Measurements from ENCODE around the gene RYR3. TPM values are rescaled to one million over a fixed set of nuclear protein-coding genes. Genes with fewer than 3 reads are reported as not detected.

Gene RYR3
- total RNA-seq, 1 experiment from 2014 or later = 0.66 TPM

DNA sequence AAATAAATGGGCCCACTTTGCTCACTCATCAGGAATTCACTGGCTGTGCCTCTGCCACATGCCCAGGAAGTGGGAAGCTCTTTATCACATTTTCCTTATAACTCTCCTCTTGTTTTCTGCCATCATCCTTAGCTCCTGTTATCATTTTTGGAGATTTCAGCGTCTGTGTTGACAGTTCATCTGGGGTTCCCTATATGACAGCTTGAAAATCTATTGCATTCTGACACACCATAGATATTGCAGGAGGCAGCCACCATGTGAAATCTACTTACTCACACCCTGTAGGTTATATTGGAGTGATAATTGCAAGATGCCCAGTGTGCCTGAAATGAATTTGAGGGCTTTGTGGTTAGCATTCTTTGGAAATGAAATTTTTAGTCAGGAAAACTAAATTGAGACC is 132.9 kb downstream of the RYR3 start:
- no peaks in the 10 kb centered on the region for H3K4me1 Mint-ChIP-seq (ENCODE audit: low read depth, unreplicated experiment)
- no peaks in the 10 kb centered on the region for H3K4me1 ChIP-seq
- no peaks in the 10 kb centered on the region for H3K36me3 Mint-ChIP-seq (ENCODE audit: insufficient read depth, unreplicated experiment)
- H3K9me3 Mint-ChIP-seq (ENCODE audit: unreplicated experiment) = no peaks in the 10 kb centered on the region
- no TSS peak for BruUV-seq (replicated peaks)
- DNase-seq = no peak
- intact Hi-C loops (cut with micrococcal nuclease; ENCODE audit: unreplicated experiment) = no loop called here
- CTCF ChIA-PET = no interaction called here
- H3K36me3 ChIP-seq (ENCODE audit: control insufficient read depth, insufficient read depth, low read length) = no peaks in the 10 kb centered on the region
- no peak overlapping the region for H3K4me3 Mint-ChIP-seq (ENCODE audit: unreplicated experiment)
- peaks cover 14% of the 10 kb centered on the region for H3K27me3 Mint-ChIP-seq (ENCODE audit: insufficient read depth, unreplicated experiment)
- H3K4me3 ChIP-seq (ENCODE audit: low read depth, low read length) = no peak overlapping the region
- H3K9me3 ChIP-seq = no peaks in the 10 kb centered on the region
- H3K27me3 ChIP-seq (replicated peaks; ENCODE audit: control insufficient read depth, insufficient read depth, low read length) = no peaks in the 10 kb centered on the region; the same call in 1 of the 2 replicates
- TF ChIP-seq CTCF (IDR thresholded peaks at IDR 0.05; ENCODE audit: insufficient read depth in 1 of 2, low read depth in 1 of 2, low read length in 1 of 2, severe bottlenecking in 1 of 2, unreplicated experiment in 1 of 2) = no peak
- no peak overlapping the region for H3K27ac Mint-ChIP-seq (ENCODE audit: unreplicated experiment)
- POLR2A ChIA-PET = no interaction called here

- ChIA-PET POLR2A (no interaction called here), CTCF (no interaction called here)
- H3K27me3 ChIP-seq (replicated peaks; ENCODE audit: control insufficient read depth, insufficient read depth, low read length) = no peaks in the 10 kb centered on the region; the same call in 1 of the 2 replicates
These were observed 135.2 kb downstream of the RYR3 start for GRCh38 chr15:33445984-33446383.

GRCh38 chr15:33448151-33448550 is 137.4 kb downstream of the RYR3 start:
- Histone ChIP-seq H3K4me1 (no peaks in the 10 kb centered on the region), H3K9me3 (no peaks in the 10 kb centered on the region), H3K4me3 (ENCODE audit: low read depth, low read length) (no peak overlapping the region), H3K27me3 (replicated peaks; ENCODE audit: control insufficient read depth, insufficient read depth, low read length) (no peaks in the 10 kb centered on the region; the same call in 1 of the 2 replicates), H3K36me3 (ENCODE audit: control insufficient read depth, insufficient read depth, low read length) (no peaks in the 10 kb centered on the region)
- Mint-ChIP-seq H3K27me3 (ENCODE audit: insufficient read depth, unreplicated experiment) (peaks cover 14% of the 10 kb centered on the region), H3K27ac (ENCODE audit: unreplicated experiment) (no peak overlapping the region), H3K9me3 (ENCODE audit: unreplicated experiment) (no peaks in the 10 kb centered on the region), H3K4me3 (ENCODE audit: unreplicated experiment) (no peak overlapping the region), H3K36me3 (ENCODE audit: insufficient read depth, unreplicated experiment) (no peaks in the 10 kb centered on the region), H3K4me1 (ENCODE audit: low read depth, unreplicated experiment) (no peaks in the 10 kb centered on the region)
- intact Hi-C loops (cut with micrococcal nuclease; ENCODE audit: unreplicated experiment) = no loop called here
- CTCF ChIA-PET = no interaction called here
- BruUV-seq (replicated peaks) = no TSS peak
- no peak for DNase-seq
- TF ChIP-seq CTCF (IDR thresholded peaks at IDR 0.05; ENCODE audit: insufficient read depth in 1 of 2, low read depth in 1 of 2, low read length in 1 of 2, severe bottlenecking in 1 of 2, unreplicated experiment in 1 of 2) = no peak
- POLR2A ChIA-PET = no interaction called here

More at GRCh38 chr15:33445984-33446383, 135.2 kb downstream of the RYR3 start:
- Mint-ChIP-seq H3K9me3 (ENCODE audit: unreplicated experiment) (no peaks in the 10 kb centered on the region), H3K36me3 (ENCODE audit: insufficient read depth, unreplicated experiment) (no peaks in the 10 kb centered on the region), H3K4me1 (ENCODE audit: low read depth, unreplicated experiment) (no peaks in the 10 kb centered on the region), H3K4me3 (ENCODE audit: unreplicated experiment) (no peak overlapping the region), H3K27me3 (ENCODE audit: insufficient read depth, unreplicated experiment) (peaks cover 14% of the 10 kb centered on the region), H3K27ac (ENCODE audit: unreplicated experiment) (no peak overlapping the region)
- H3K4me1 ChIP-seq = no peaks in the 10 kb centered on the region
- H3K4me3 ChIP-seq (ENCODE audit: low read depth, low read length) = no peak overlapping the region
- H3K36me3 ChIP-seq (ENCODE audit: control insufficient read depth, insufficient read depth, low read length) = no peaks in the 10 kb centered on the region
- intact Hi-C loops (cut with micrococcal nuclease; ENCODE audit: unreplicated experiment) = no loop called here
- BruUV-seq (replicated peaks) = no TSS peak
- no peak for DNase-seq
- no peaks in the 10 kb centered on the region for H3K9me3 ChIP-seq
- no peak for TF ChIP-seq CTCF (IDR thresholded peaks at IDR 0.05; ENCODE audit: insufficient read depth in 1 of 2, low read depth in 1 of 2, low read length in 1 of 2, severe bottlenecking in 1 of 2, unreplicated experiment in 1 of 2)
